ENCODE data around the gene SH3GL1.
A peak's percentile ranks its signal among the peaks of the same experiment; 100 is the strongest.

SH3GL1 gene

DNA sequence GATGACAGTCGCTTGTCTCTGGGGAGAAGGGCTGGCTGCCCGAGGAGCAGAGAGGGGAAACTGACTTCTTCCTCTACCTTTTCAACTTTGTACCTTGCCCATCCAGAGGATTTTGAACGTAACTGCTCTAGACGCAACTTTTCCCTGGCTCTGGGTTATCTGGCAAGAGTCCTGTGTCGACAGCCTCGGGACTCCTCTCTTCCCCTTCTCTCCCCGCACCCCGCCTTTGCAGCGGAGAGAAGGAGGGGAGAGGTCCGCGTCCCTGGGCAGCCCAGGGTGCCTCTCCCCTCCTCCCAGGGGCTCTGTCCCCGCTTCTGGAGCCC, 574 bp downstream of the SH3GL1 start:
- peak; percentile 30 for ATAC-seq

GRCh38 chr19:4396949-4397783, 3.2 kb downstream of the SH3GL1 start:
- no peak for ATAC-seq
- no peak for TF ChIP-seq ZFP3 (CRISPR knock-in tag; IDR thresholded peaks at IDR 0.05)
- no peak for TF ChIP-seq POU6F1 (CRISPR knock-in tag; IDR thresholded peaks at IDR 0.05; ENCODE audit: borderline replicate concordance, low read depth)
- no peak for TF ChIP-seq CSDC2 (CRISPR knock-in tag; IDR thresholded peaks at IDR 0.05)
- TF ChIP-seq CSRNP3 (CRISPR knock-in tag; IDR thresholded peaks at IDR 0.05): no peak
- TF ChIP-seq ZNF8 (CRISPR knock-in tag; IDR thresholded peaks at IDR 0.05): no peak
- TF ChIP-seq ARNTL (CRISPR knock-in tag; IDR thresholded peaks at IDR 0.05; ENCODE audit: borderline replicate concordance, low read depth): no peak
- no peak for TF ChIP-seq ISL1 (CRISPR knock-in tag; IDR thresholded peaks at IDR 0.05)
- TF ChIP-seq, protein P1, sequence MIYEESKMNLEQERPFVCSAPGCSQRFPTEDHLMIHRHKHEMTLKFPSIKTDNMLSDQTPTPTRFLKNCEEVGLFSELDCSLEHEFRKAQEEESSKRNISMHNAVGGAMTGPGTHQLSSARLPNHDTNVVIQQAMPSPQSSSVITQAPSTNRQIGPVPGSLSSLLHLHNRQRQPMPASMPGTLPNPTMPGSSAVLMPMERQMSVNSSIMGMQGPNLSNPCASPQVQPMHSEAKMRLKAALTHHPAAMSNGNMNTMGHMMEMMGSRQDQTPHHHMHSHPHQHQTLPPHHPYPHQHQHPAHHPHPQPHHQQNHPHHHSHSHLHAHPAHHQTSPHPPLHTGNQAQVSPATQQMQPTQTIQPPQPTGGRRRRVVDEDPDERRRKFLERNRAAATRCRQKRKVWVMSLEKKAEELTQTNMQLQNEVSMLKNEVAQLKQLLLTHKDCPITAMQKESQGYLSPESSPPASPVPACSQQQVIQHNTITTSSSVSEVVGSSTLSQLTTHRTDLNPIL (CRISPR knock-in tag; IDR thresholded peaks at IDR 0.05; ENCODE audit: low read depth): no peak
- TF ChIP-seq ZNF565 (CRISPR knock-in tag; conservative IDR thresholded peaks at IDR 0.05; ENCODE audit: low read depth): no peak
- TF ChIP-seq TOX (CRISPR knock-in tag; IDR thresholded peaks at IDR 0.05; ENCODE audit: borderline replicate concordance): no peak
- no peak for TF ChIP-seq OSR1 (CRISPR knock-in tag; IDR thresholded peaks at IDR 0.05)
- no peak for TF ChIP-seq RARB (CRISPR knock-in tag; IDR thresholded peaks at IDR 0.05)

More for the DNA sequence above, 574 bp downstream of the SH3GL1 start:
- TF ChIP-seq TCF4 (CRISPR knock-in tag; IDR thresholded peaks at IDR 0.05; ENCODE audit: borderline replicate concordance) (no peak), POU6F1 (CRISPR knock-in tag; IDR thresholded peaks at IDR 0.05; ENCODE audit: borderline replicate concordance, low read depth) (no peak), ZNF70 (CRISPR knock-in tag; IDR thresholded peaks at IDR 0.05) (no peak), BACH2 (CRISPR knock-in tag; IDR thresholded peaks at IDR 0.05; ENCODE audit: borderline replicate concordance) (no peak), ZFP3 (CRISPR knock-in tag; IDR thresholded peaks at IDR 0.05) (no peak), ISL1 (CRISPR knock-in tag; IDR thresholded peaks at IDR 0.05) (no peak), ARNTL (CRISPR knock-in tag; IDR thresholded peaks at IDR 0.05; ENCODE audit: borderline replicate concordance, low read depth) (no peak), CSRNP3 (CRISPR knock-in tag; IDR thresholded peaks at IDR 0.05) (no peak), ZNF565 (CRISPR knock-in tag; conservative IDR thresholded peaks at IDR 0.05; ENCODE audit: low read depth) (no peak), PPARA (CRISPR knock-in tag; IDR thresholded peaks at IDR 0.05; ENCODE audit: borderline replicate concordance) (no peak), SNAI2 (CRISPR knock-in tag; IDR thresholded peaks at IDR 0.05) (no peak)
- TF ChIP-seq, protein P2, sequence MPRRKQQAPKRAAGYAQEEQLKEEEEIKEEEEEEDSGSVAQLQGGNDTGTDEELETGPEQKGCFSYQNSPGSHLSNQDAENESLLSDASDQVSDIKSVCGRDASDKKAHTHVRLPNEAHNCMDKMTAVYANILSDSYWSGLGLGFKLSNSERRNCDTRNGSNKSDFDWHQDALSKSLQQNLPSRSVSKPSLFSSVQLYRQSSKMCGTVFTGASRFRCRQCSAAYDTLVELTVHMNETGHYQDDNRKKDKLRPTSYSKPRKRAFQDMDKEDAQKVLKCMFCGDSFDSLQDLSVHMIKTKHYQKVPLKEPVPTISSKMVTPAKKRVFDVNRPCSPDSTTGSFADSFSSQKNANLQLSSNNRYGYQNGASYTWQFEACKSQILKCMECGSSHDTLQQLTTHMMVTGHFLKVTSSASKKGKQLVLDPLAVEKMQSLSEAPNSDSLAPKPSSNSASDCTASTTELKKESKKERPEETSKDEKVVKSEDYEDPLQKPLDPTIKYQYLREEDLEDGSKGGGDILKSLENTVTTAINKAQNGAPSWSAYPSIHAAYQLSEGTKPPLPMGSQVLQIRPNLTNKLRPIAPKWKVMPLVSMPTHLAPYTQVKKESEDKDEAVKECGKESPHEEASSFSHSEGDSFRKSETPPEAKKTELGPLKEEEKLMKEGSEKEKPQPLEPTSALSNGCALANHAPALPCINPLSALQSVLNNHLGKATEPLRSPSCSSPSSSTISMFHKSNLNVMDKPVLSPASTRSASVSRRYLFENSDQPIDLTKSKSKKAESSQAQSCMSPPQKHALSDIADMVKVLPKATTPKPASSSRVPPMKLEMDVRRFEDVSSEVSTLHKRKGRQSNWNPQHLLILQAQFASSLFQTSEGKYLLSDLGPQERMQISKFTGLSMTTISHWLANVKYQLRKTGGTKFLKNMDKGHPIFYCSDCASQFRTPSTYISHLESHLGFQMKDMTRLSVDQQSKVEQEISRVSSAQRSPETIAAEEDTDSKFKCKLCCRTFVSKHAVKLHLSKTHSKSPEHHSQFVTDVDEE (CRISPR knock-in tag; IDR thresholded peaks at IDR 0.05): no peak

All from SK-N-SH treated with all-trans-retinoic acid at 6 μM for 48 hours (cell line).